H1 (cell line): ENCODE results near the gene NCK1. TPM values are rescaled to one million over a fixed set of nuclear protein-coding genes. Genes with fewer than 3 reads are reported as not detected.
A peak's percentile ranks its signal among the peaks of the same experiment; 100 is the strongest.

Experiments used
- CTCF ChIA-PET: fragments of 300-600 bp; sonication (Branson Sonifier 250); formaldehyde crosslinking; loops from one replicate; lab custom pipeline; 2021; ENCODE audit not compliant: partially characterized antibody; lab: Charles Lee
- POLR2A ChIA-PET: fragments of 300-600 bp; sonication (Branson Sonifier 250); formaldehyde crosslinking; loops from one replicate; lab custom pipeline; 2021; ENCODE audit warnings: inconsistent platforms; ENCODE audit not compliant: partially characterized antibody; lab: Charles Lee
- DNase-seq, 2 experiments: peaks; one replicate each; pipeline versions ENCODE4 v3.0.0 to v3.0.0-alpha.2; 2010 to 2022; ENCODE audit warnings: low spot score in 2 of 2, low read depth in 1 of 2, mixed read lengths in 1 of 2
- FAIRE-seq: peaks from 2 replicates; lab custom pipeline; 2011; peaks lifted over from hg19 to GRCh38; lab: Jason Lieb, UNC
- H2AFZ ChIP-seq: 2 replicates; pipeline ENCODE4 v1.8.1; 2012; ENCODE audit warnings: low read length, inconsistent platforms
- H2AK5ac ChIP-seq: 2 replicates; pipeline ENCODE4 v1.6.1; 2013; ENCODE audit warnings: low read depth, low read length
- H2BK120ac ChIP-seq: replicated peaks from 2 replicates; pipeline ENCODE3; 2013; ENCODE audit warnings: low read depth, low read length, inconsistent platforms
- H2BK12ac ChIP-seq: 2 replicates; pipeline ENCODE4 v1.6.1; 2013; ENCODE audit warnings: low read depth, low read length
- H2BK15ac ChIP-seq: 2 replicates; pipeline ENCODE4 v1.6.1; 2013; ENCODE audit warnings: low read length
- H2BK20ac ChIP-seq: 2 replicates; pipeline ENCODE4 v1.6.1; 2013; ENCODE audit warnings: low read length
- H2BK5ac ChIP-seq: 2 replicates; pipeline ENCODE4 v1.6.1; 2013; ENCODE audit warnings: low read depth, low read length
- H3K14ac ChIP-seq: 2 replicates; pipeline ENCODE4 v1.6.1; 2013; ENCODE audit warnings: inconsistent platforms; ENCODE audit not compliant: insufficient read length
- H3K18ac ChIP-seq: 2 replicates; pipeline ENCODE4 v1.6.1; 2013; ENCODE audit warnings: low read length; ENCODE audit errors: extremely low read depth
- H3K23ac ChIP-seq: 2 replicates; pipeline ENCODE4 v1.6.1; 2013; ENCODE audit warnings: inconsistent platforms; ENCODE audit not compliant: insufficient read length
- H3K23me2 ChIP-seq: 2 replicates; pipeline ENCODE4 v1.6.1; 2013; ENCODE audit warnings: low read depth, low read length
- H3K27ac ChIP-seq: 2 replicates; pipeline ENCODE4 v1.6.1; 2011; ENCODE audit warnings: low read depth, low read length, inconsistent platforms
- H3K27me3 ChIP-seq, 4 experiments: replicated peaks in 1 of 4; 1 replicate in 1 of 4; 2 replicates in 3 of 4; pipeline versions ENCODE4 v1.6.1 to v1.8.1; 2011 to 2013; ENCODE audit warnings: low read length in 3 of 4, mild to moderate bottlenecking in 3 of 4, inconsistent platforms in 2 of 4, mixed read lengths in 2 of 4, moderate library complexity in 1 of 4; ENCODE audit not compliant: control insufficient read depth in 3 of 4, insufficient read depth in 3 of 4; ENCODE audit errors: extremely low read depth in 1 of 4
- H3K36me3 ChIP-seq, 4 experiments: 2 replicates each; pipeline versions ENCODE4 v1.6.1 to v1.8.1; 2011 to 2013; ENCODE audit warnings: mild to moderate bottlenecking in 4 of 4, low read length in 3 of 4, moderate library complexity in 2 of 4, control low read depth in 1 of 4, inconsistent platforms in 1 of 4; ENCODE audit not compliant: insufficient read depth in 4 of 4, control insufficient read depth in 2 of 4
- H3K4ac ChIP-seq: replicated peaks from 2 replicates; pipeline ENCODE3; 2013; ENCODE audit warnings: low read length, low read depth, mixed read lengths, inconsistent platforms; ENCODE audit not compliant: insufficient read length
- H3K4me1 ChIP-seq, 4 experiments: replicated peaks in 1 of 4; 1 replicate in 1 of 4; 2 replicates in 3 of 4; pipeline versions ENCODE4 v1.6.1 to v1.8.1; 2011 to 2013; ENCODE audit warnings: low read length in 3 of 4, inconsistent platforms in 2 of 4, mixed read lengths in 1 of 4; ENCODE audit not compliant: insufficient read depth in 4 of 4, control insufficient read depth in 3 of 4
- H3K4me2 ChIP-seq, 2 experiments: 2 replicates each; pipeline versions ENCODE4 v1.6.1 to v1.8.1; 2011 to 2013; ENCODE audit warnings: low read depth in 2 of 2, low read length in 2 of 2, control low read depth in 1 of 2, inconsistent platforms in 1 of 2, mild to moderate bottlenecking in 1 of 2; ENCODE audit not compliant: insufficient read depth in 1 of 2
- H3K4me3 ChIP-seq, 4 experiments: fragments of 200-600, 300-600 bp in 1 of 4; sonication (generic), shearing (Covaris generic), sonication (Bioruptor Twin) in 1 of 4; 2 replicates each; pipeline versions ENCODE4 v1.5.1 to v1.8.1; 2011 to 2016; ENCODE audit warnings: low read length in 4 of 4, low read depth in 3 of 4, control low read depth in 2 of 4, inconsistent platforms in 2 of 4, mild to moderate bottlenecking in 2 of 4, mixed read lengths in 1 of 4, moderate library complexity in 1 of 4; ENCODE audit not compliant: insufficient read depth in 2 of 4; ENCODE audit errors: extremely low read depth in 1 of 4
- H3K56ac ChIP-seq: replicated peaks from 2 replicates; pipeline ENCODE3; 2013; ENCODE audit warnings: low read depth, mild to moderate bottlenecking, mixed read lengths, low read length, inconsistent platforms; ENCODE audit not compliant: insufficient read length
- H3K79me1 ChIP-seq: 2 replicates; pipeline ENCODE4 v1.6.1; 2013; ENCODE audit warnings: low read depth, low read length, control low read depth
- H3K79me2 ChIP-seq, 2 experiments: 2 replicates each; pipeline versions ENCODE4 v1.6.1 to v1.8.1; 2012 to 2013; ENCODE audit warnings: low read length in 2 of 2, mild to moderate bottlenecking in 2 of 2, inconsistent platforms in 1 of 2; ENCODE audit not compliant: insufficient read depth in 2 of 2, control insufficient read depth in 1 of 2
- H3K9ac ChIP-seq, 4 experiments: replicated peaks in 1 of 4; 1 replicate in 1 of 4; 2 replicates in 3 of 4; pipeline versions ENCODE4 v1.6.1 to v1.8.1; 2011 to 2013; ENCODE audit warnings: low read depth in 3 of 4, low read length in 3 of 4, control low read depth in 2 of 4, mild to moderate bottlenecking in 2 of 4, moderate library complexity in 2 of 4, inconsistent platforms in 1 of 4; ENCODE audit errors: extremely low read depth in 1 of 4
- H3K9me3 ChIP-seq, 2 experiments: 2 replicates each; pipeline versions ENCODE4 v1.6.1 to v1.8.1; 2012 to 2013; ENCODE audit warnings: mild to moderate bottlenecking in 2 of 2, moderate library complexity in 2 of 2, control low read depth in 1 of 2, inconsistent platforms in 1 of 2, low read depth in 1 of 2, low read length in 1 of 2, mixed read lengths in 1 of 2; ENCODE audit not compliant: insufficient read depth in 2 of 2
- H4K20me1 ChIP-seq, 2 experiments: replicated peaks in 1 of 2; 2 replicates each; pipeline versions ENCODE3 to v1.8.1; 2011 to 2013; ENCODE audit warnings: inconsistent platforms in 2 of 2, low read length in 2 of 2, mild to moderate bottlenecking in 1 of 2; ENCODE audit not compliant: insufficient read depth in 2 of 2, control insufficient read depth in 1 of 2
- H4K5ac ChIP-seq: 2 replicates; pipeline ENCODE4 v1.6.1; 2013; ENCODE audit warnings: low read length, low read depth, mixed read lengths, inconsistent platforms; ENCODE audit not compliant: insufficient read length
- H4K8ac ChIP-seq: 2 replicates; pipeline ENCODE4 v1.8.0; 2013; ENCODE audit warnings: mild to moderate bottlenecking, moderate library complexity, low read length, inconsistent platforms; ENCODE audit not compliant: insufficient read depth; ENCODE audit errors: extremely low read depth
- H4K91ac ChIP-seq: replicated peaks from 2 replicates; pipeline ENCODE3; 2013; ENCODE audit warnings: low read length, mixed read lengths, inconsistent platforms; ENCODE audit not compliant: insufficient read length
- EP300 ChIP-seq, 2 experiments: IDR thresholded peaks; 1 replicate in 1 of 2; 2 replicates in 1 of 2; pipeline ENCODE4 v1.6.1; 2011 to 2012; ENCODE audit warnings: low read depth in 2 of 2, low read length in 2 of 2, mild to moderate bottlenecking in 2 of 2, borderline replicate concordance in 1 of 2, inconsistent platforms in 1 of 2, moderate library complexity in 1 of 2
- SIX5 ChIP-seq: IDR thresholded peaks from 2 replicates; pipeline ENCODE4 v1.6.1; 2011; ENCODE audit warnings: mild to moderate bottlenecking, low read depth, low read length
- YY1 ChIP-seq: IDR thresholded peaks from 2 replicates; pipeline ENCODE4 v1.6.1; 2011; ENCODE audit warnings: low read depth, mild to moderate bottlenecking, low read length
- WGBS, 2 experiments: shearing (Covaris generic) in 1 of 2; methylation state at CpG; one replicate each; pipeline versions ENCODE4 v1.1.6 to v1.1.7; 2013 to 2015; ENCODE audit warnings: low lambda C conversion rate in 2 of 2, mixed read lengths in 2 of 2, inconsistent platforms in 1 of 2, low coverage in 1 of 2, missing lambda C conversion rate in 1 of 2; ENCODE audit not compliant: insufficient replicate concordance in 2 of 2, insufficient coverage in 1 of 2, insufficient read length in 1 of 2; ENCODE audit errors: extremely low coverage in 1 of 2, missing lambda C conversion rate in 1 of 2; 5-methylcytosine and 5-hydroxymethylcytosine counted together
- polyA plus RNA-seq, 7 experiments: library from polyadenylated mRNA; depleted of rRNA in 3 of 7; stranded (reverse) in 5 of 7; unstranded in 2 of 7; fragments of >200 nt in 5 of 7; fragments of 200-250 nt in 2 of 7; gene quantifications; 1 replicate in 5 of 7; 2 replicates in 1 of 7; 4 replicates in 1 of 7; pipeline versions ENCODE4 v1.2.1 to v1.2.3, GENCODE V29; 2011 to 2013; ENCODE audit warnings: missing spikeins in 2 of 7, mixed read lengths in 2 of 7
- total RNA-seq: library from RNA; stranded (reverse); fragmentation: NEBNext Ultra II Directional; extraction: Animal tissue kit (Norgen Biotek cat#: 25700); gene quantifications from 2 replicates; pipeline ENCODE4 v1.2.1, GENCODE V29; 2021

NCK1 gene
- total and polyA plus RNA-seq, 2 of the 8 experiments (the other 6 are each of a cell fraction or from before 2014, with no cell fraction given): 10.0 to 28.5 TPM

DNA sequence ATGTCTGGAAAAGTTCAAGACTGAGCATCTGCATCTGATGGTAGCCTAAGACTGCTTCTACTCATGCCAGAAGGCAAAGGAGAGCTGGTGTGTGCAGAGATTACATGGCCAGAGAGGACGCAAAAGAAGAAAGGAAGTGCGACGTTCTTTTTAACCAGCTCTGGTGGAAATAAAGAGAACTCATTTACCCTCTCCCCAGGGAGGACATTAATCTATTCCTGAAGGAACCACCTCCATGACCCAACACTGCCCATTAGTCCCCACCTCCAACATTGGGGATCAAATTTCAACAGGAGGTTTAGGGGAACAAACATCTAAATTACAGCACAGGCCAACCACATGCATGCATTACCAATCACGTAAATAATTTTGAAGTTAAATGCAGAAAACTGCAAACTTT is 1.5 kb upstream of the NCK1 start:
- TF ChIP-seq SIX5: 0 out of 2 replicates have a peak, but pooled peaks have one; percentile 8
- TF ChIP-seq YY1: 0 out of 2 replicates have a peak, but pooled peaks have one; percentile 6
- TF ChIP-seq EP300 (IDR thresholded peaks at IDR 0.05; ENCODE audit: borderline replicate concordance in 1 of 2, low read depth in 2 of 2, low read length in 2 of 2): no peak
- H2BK120ac ChIP-seq: no peak overlapping the region
- H3K23ac ChIP-seq: no peak overlapping the region
- no peak overlapping the region for H2AFZ ChIP-seq
- WGBS, 2 experiments: 4% methylated on average over 4 of the region's 4 CpGs; no CpG with 5 or more reads in 1 of the 2 experiments
- no peaks in the 10 kb centered on the region for H3K9me3 ChIP-seq
- H3K4ac ChIP-seq: peak overlapping the region; percentile 4
- H3K36me3 ChIP-seq: peaks cover 0 to 3% (median 1%) of the 10 kb centered on the region in 4 experiments; a peak in 3 of 8 replicates
- H4K20me1 ChIP-seq: peaks cover 0 to 7% of the 10 kb centered on the region in 2 experiments
- no peak overlapping the region for H3K56ac ChIP-seq
- no peak overlapping the region for H3K27ac ChIP-seq
- H2AK5ac ChIP-seq: no peak overlapping the region
- no peak for DNase-seq
- ChIA-PET POLR2A (interaction anchor here (0.6 to 5.8 kb wide), 10 partner anchors 9 to 1061 kb away, joined by 3 to 39 read pairs (median 3); partner anchors contain the start of genes MSL2 and STAG1), CTCF (interaction anchor here (0.8 to 3.5 kb wide), 5 partner anchors 10 to 153 kb away, joined by 3 to 11 read pairs (median 7); partner anchors contain the start of gene STAG1)
- peaks cover 0 to 9% (median 1%) of the 10 kb centered on the region in 4 experiments; a peak in 3 of 7 replicates for H3K4me1 ChIP-seq
- peaks cover 11% of the 10 kb centered on the region for H3K23me2 ChIP-seq
- no peak overlapping the region for H3K18ac ChIP-seq
- no peak overlapping the region for H4K91ac ChIP-seq
- no peak for FAIRE-seq
- H3K79me1 ChIP-seq: no peaks in the 10 kb centered on the region
- no peak overlapping the region for H3K14ac ChIP-seq
- no peaks in the 10 kb centered on the region for H3K27me3 ChIP-seq
- H3K9ac ChIP-seq: no peak overlapping the region
- no peak overlapping the region for H4K5ac ChIP-seq
- H2BK15ac ChIP-seq: no peak overlapping the region; the same call in 1 of the 2 replicates
- H3K4me3 ChIP-seq: peak overlapping the region; percentile 61 to 88 (median 84)
- H2BK12ac ChIP-seq: no peak overlapping the region
- H3K79me2 ChIP-seq: peaks cover 0 to 63% of the 10 kb centered on the region in 2 experiments; a peak in 2 of 4 replicates
- peak overlapping the region; percentile 40; the same call in 1 of the 2 replicates for H2BK5ac ChIP-seq
- H2BK20ac ChIP-seq: no peak overlapping the region
- no peak overlapping the region for H4K8ac ChIP-seq
- H3K4me2 ChIP-seq: peak overlapping the region; percentile 76 to 97
